H9 (cell line): Measurements from ENCODE around the gene CTSH. TPM values are rescaled to one million over a fixed set of nuclear protein-coding genes. Genes with fewer than 3 reads are reported as not detected.
A peak's percentile ranks its signal among the peaks of the same experiment; 100 is the strongest.

Experiments used
- DNase-seq: peaks from one replicate; pipeline ENCODE4 v3.0.0-alpha.2; 2017
- H2AFZ ChIP-seq: one replicate; pipeline ENCODE4 v1.6.1; 2013; ENCODE audit warnings: mild to moderate bottlenecking, low read length, control low read depth, moderate library complexity
- H2AK5ac ChIP-seq: 2 replicates; pipeline ENCODE4 v1.6.1; 2013; ENCODE audit warnings: low read length, control low read depth, mixed read lengths; ENCODE audit not compliant: insufficient read length
- H2BK120ac ChIP-seq: one replicate; pipeline ENCODE4 v1.6.1; 2013; ENCODE audit warnings: low read depth, mild to moderate bottlenecking, low read length, control low read depth, inconsistent platforms; ENCODE audit not compliant: poor library complexity, severe bottlenecking
- H2BK12ac ChIP-seq: 2 replicates; pipeline ENCODE4 v1.6.1; 2013; ENCODE audit warnings: low read length, control low read depth, mixed read lengths, low read depth; ENCODE audit not compliant: insufficient read length
- H2BK15ac ChIP-seq: 2 replicates; pipeline ENCODE4 v1.6.1; 2013; ENCODE audit warnings: low read depth, low read length, control low read depth
- H2BK20ac ChIP-seq: one replicate; pipeline ENCODE4 v1.6.1; 2013; ENCODE audit warnings: low read depth, mild to moderate bottlenecking, low read length, control low read depth, inconsistent platforms; ENCODE audit not compliant: poor library complexity, severe bottlenecking
- H2BK5ac ChIP-seq: 2 replicates; pipeline ENCODE4 v1.6.1; 2013; ENCODE audit warnings: low read length, control low read depth, mixed read lengths; ENCODE audit not compliant: insufficient read length
- H3K14ac ChIP-seq: 2 replicates; pipeline ENCODE4 v1.6.1; 2013; ENCODE audit warnings: low read length, control low read depth; ENCODE audit not compliant: insufficient read depth
- H3K18ac ChIP-seq: 2 replicates; pipeline ENCODE4 v1.6.1; 2013; ENCODE audit warnings: low read depth, mild to moderate bottlenecking, mixed read lengths, low read length, control low read depth; ENCODE audit not compliant: insufficient read length
- H3K23ac ChIP-seq: 2 replicates; pipeline ENCODE4 v1.6.1; 2013; ENCODE audit warnings: low read length, control low read depth, mixed read lengths, low read depth; ENCODE audit not compliant: insufficient read length
- H3K23me2 ChIP-seq: 2 replicates; pipeline ENCODE4 v1.6.1; 2013; ENCODE audit warnings: low read depth, mild to moderate bottlenecking, mixed read lengths, low read length, control low read depth; ENCODE audit not compliant: insufficient read length, poor library complexity, severe bottlenecking
- H3K27ac ChIP-seq: 2 replicates; pipeline ENCODE4 v1.5.1; 2013; ENCODE audit warnings: low read length, control low read depth, mixed read lengths, low read depth; ENCODE audit not compliant: insufficient read length
- H3K27me3 ChIP-seq: 2 replicates; pipeline ENCODE4 v1.6.1; 2013; ENCODE audit warnings: low read length, control low read depth, inconsistent platforms; ENCODE audit not compliant: insufficient read depth
- H3K4ac ChIP-seq: 2 replicates; pipeline ENCODE4 v1.6.1; 2013; ENCODE audit warnings: low read depth, mild to moderate bottlenecking, control low read depth, inconsistent platforms, low read length, moderate library complexity
- H3K4me1 ChIP-seq: 2 replicates; pipeline ENCODE4 v1.6.1; 2013; ENCODE audit warnings: low read length, control low read depth, inconsistent platforms; ENCODE audit not compliant: insufficient read depth
- H3K4me2 ChIP-seq: 2 replicates; pipeline ENCODE4 v1.6.1; 2013; ENCODE audit warnings: low read length, control low read depth, mixed read lengths; ENCODE audit not compliant: insufficient read length, insufficient read depth
- H3K56ac ChIP-seq: 2 replicates; pipeline ENCODE4 v1.6.1; 2013; ENCODE audit warnings: low read depth, mild to moderate bottlenecking, mixed read lengths, low read length, control low read depth; ENCODE audit not compliant: insufficient read length
- H3K79me1 ChIP-seq: 2 replicates; pipeline ENCODE4 v1.6.1; 2013; ENCODE audit warnings: low read depth, mild to moderate bottlenecking, moderate library complexity, low read length, control low read depth, inconsistent platforms; ENCODE audit not compliant: insufficient read depth, poor library complexity, severe bottlenecking
- H3K79me2 ChIP-seq: 2 replicates; pipeline ENCODE4 v1.6.1; 2013; ENCODE audit warnings: low read length, control low read depth, inconsistent platforms; ENCODE audit not compliant: insufficient read depth
- H3K9ac ChIP-seq: 2 replicates; pipeline ENCODE4 v1.6.1; 2013; ENCODE audit warnings: low read length, control low read depth, mixed read lengths; ENCODE audit not compliant: insufficient read length; ENCODE audit errors: extremely low read depth
- H3K9me3 ChIP-seq: one replicate; pipeline ENCODE4 v1.6.1; 2013; ENCODE audit warnings: low read depth, low read length, inconsistent platforms; ENCODE audit not compliant: control insufficient read depth
- H3T11ph ChIP-seq: one replicate; pipeline ENCODE4 v1.6.1; 2013; ENCODE audit warnings: mild to moderate bottlenecking, low read length, control low read depth, inconsistent platforms
- H4K20me1 ChIP-seq: one replicate; pipeline ENCODE4 v1.6.1; 2013; ENCODE audit not compliant: control insufficient read depth, insufficient read length, insufficient read depth
- H4K5ac ChIP-seq: 2 replicates; pipeline ENCODE4 v1.6.1; 2013; ENCODE audit warnings: low read depth, mild to moderate bottlenecking, mixed read lengths, low read length, control low read depth; ENCODE audit not compliant: insufficient read length
- H4K8ac ChIP-seq: replicated peaks from 2 replicates; pipeline ENCODE4 v1.6.1; 2013; ENCODE audit warnings: low read length, control low read depth, mixed read lengths, low read depth; ENCODE audit not compliant: insufficient read length
- H4K91ac ChIP-seq: 2 replicates; pipeline ENCODE4 v1.6.1; 2013; ENCODE audit warnings: low read depth, mild to moderate bottlenecking, moderate library complexity, mixed read lengths, low read length, control low read depth; ENCODE audit not compliant: insufficient read length
- H3K27ac Mint-ChIP-seq, 3 experiments: 2 replicates in 2 of 3; 3 replicates in 1 of 3; pipeline ENCODE4 v1.8.0; 2020 to 2021; ENCODE audit warnings: mixed read lengths in 3 of 3, mild to moderate bottlenecking in 1 of 3, moderate library complexity in 1 of 3
- H3K27me3 Mint-ChIP-seq: 2 replicates; pipeline ENCODE4 v1.8.0; 2021; ENCODE audit warnings: low read depth, mild to moderate bottlenecking, moderate library complexity, mixed read lengths
- H3K36me3 Mint-ChIP-seq, 3 experiments: 2 replicates in 2 of 3; 3 replicates in 1 of 3; pipeline ENCODE4 v1.8.0; 2020 to 2021; ENCODE audit warnings: low read depth in 3 of 3, mixed read lengths in 3 of 3; ENCODE audit not compliant: insufficient read depth in 1 of 3
- H3K4me1 Mint-ChIP-seq, 2 experiments: 2 replicates each; pipeline ENCODE4 v1.8.0; 2020; ENCODE audit warnings: mixed read lengths in 2 of 2
- H3K4me3 Mint-ChIP-seq, 2 experiments: 2 replicates in 1 of 2; 3 replicates in 1 of 2; pipeline ENCODE4 v1.8.0; 2020 to 2021; ENCODE audit warnings: mild to moderate bottlenecking in 2 of 2, mixed read lengths in 2 of 2, moderate library complexity in 1 of 2
- H3K9me3 Mint-ChIP-seq, 2 experiments: 2 replicates in 1 of 2; 3 replicates in 1 of 2; pipeline ENCODE4 v1.8.0; 2020; ENCODE audit warnings: mild to moderate bottlenecking in 2 of 2, mixed read lengths in 2 of 2, moderate library complexity in 1 of 2
- WGBS: extraction: QIAGEN DNeasy Blood & Tissue Kit; methylation state at CpG from one replicate; pipeline ENCODE4 v1.1.7; 2013; ENCODE audit warnings: missing lambda C conversion rate, low lambda C conversion rate, mixed read lengths; ENCODE audit not compliant: insufficient read length; ENCODE audit errors: extremely low coverage; 5-methylcytosine and 5-hydroxymethylcytosine counted together
- total RNA-seq: library from RNA; stranded (reverse); gene quantifications from 2 replicates; pipeline ENCODE4 v1.2.1, GENCODE V29; 2021
- TF ChIP-seq, protein P1 (sequence below): fragments of 200-600 bp; sonication (generic); conservative IDR thresholded peaks from 3 replicates; pipeline ENCODE4 v1.8.0; 2021; ENCODE audit warnings: antibody characterized with exemption, mild to moderate bottlenecking

Gene CTSH
- total RNA-seq, 1 experiment from 2014 or later, result 15.5 TPM

DNA sequence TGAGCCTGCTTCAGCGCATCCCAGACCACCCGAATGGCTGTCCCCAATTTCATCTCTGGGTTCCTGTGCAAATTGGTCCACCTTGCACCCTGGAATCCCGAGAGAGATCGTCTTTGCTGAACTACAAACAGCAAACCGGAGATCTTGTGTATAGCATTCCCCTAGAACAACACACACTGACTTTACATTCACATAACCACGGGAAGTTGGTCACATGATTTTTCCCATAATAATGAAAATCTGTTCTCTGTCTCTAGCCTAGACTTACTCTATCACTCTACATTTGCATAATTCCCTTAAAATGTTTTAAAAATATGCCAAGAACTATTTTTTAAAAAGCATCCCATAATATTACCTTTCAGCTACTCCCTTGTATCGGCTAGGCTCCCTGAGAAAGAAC lies 34.6 kb downstream of the CTSH start:
- H2BK12ac ChIP-seq, result no peak overlapping the region
- no peak overlapping the region for H4K8ac ChIP-seq
- Mint-ChIP-seq H3K4me3 (no peak overlapping the region), H3K9me3 (no peaks in the 10 kb centered on the region), H3K4me1 (peaks cover 16 to 23% of the 10 kb centered on the region in 2 experiments), H3K36me3 (peaks cover 13 to 55% (median 46%) of the 10 kb centered on the region in 3 experiments; a peak in 6 of 7 replicates), H3K27ac (peak overlapping the region; percentile 15 to 89 (median 55); a peak in 4 of 7 replicates), H3K27me3 (no peaks in the 10 kb centered on the region; the same call in 1 of the 2 replicates)
- no peak for DNase-seq
- no peak overlapping the region for H3K14ac ChIP-seq
- H2BK15ac ChIP-seq, result no peak overlapping the region
- H2BK120ac ChIP-seq, result no peak overlapping the region
- H3K9ac ChIP-seq, result no peak overlapping the region
- no peak overlapping the region for H4K91ac ChIP-seq
- H3K56ac ChIP-seq, result no peak overlapping the region
- H2BK5ac ChIP-seq, result no peak overlapping the region
- H4K5ac ChIP-seq, result no peak overlapping the region
- H3K4ac ChIP-seq, result no peak overlapping the region
- no peak overlapping the region for H3K18ac ChIP-seq
- no peak overlapping the region for H2AFZ ChIP-seq
- H2AK5ac ChIP-seq, result no peak overlapping the region
- TF ChIP-seq, protein P1, sequence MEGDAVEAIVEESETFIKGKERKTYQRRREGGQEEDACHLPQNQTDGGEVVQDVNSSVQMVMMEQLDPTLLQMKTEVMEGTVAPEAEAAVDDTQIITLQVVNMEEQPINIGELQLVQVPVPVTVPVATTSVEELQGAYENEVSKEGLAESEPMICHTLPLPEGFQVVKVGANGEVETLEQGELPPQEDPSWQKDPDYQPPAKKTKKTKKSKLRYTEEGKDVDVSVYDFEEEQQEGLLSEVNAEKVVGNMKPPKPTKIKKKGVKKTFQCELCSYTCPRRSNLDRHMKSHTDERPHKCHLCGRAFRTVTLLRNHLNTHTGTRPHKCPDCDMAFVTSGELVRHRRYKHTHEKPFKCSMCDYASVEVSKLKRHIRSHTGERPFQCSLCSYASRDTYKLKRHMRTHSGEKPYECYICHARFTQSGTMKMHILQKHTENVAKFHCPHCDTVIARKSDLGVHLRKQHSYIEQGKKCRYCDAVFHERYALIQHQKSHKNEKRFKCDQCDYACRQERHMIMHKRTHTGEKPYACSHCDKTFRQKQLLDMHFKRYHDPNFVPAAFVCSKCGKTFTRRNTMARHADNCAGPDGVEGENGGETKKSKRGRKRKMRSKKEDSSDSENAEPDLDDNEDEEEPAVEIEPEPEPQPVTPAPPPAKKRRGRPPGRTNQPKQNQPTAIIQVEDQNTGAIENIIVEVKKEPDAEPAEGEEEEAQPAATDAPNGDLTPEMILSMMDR, result no peak
- H3K4me1 ChIP-seq, result peaks cover 2% of the 10 kb centered on the region; the same call in 1 of the 2 replicates
- no peak overlapping the region for H3K27ac ChIP-seq
- no peaks in the 10 kb centered on the region for H3K27me3 ChIP-seq
- H3K79me1 ChIP-seq, result no peaks in the 10 kb centered on the region
- WGBS, result no CpG with 5 or more reads among the region's 7 CpGs
- no peaks in the 10 kb centered on the region for H3K23me2 ChIP-seq
- H3T11ph ChIP-seq, result no peak overlapping the region
- H4K20me1 ChIP-seq, result no peaks in the 10 kb centered on the region
- H2BK20ac ChIP-seq, result no peak overlapping the region
- no peak overlapping the region for H3K4me2 ChIP-seq
- H3K23ac ChIP-seq, result no peak overlapping the region
- H3K9me3 ChIP-seq, result no peaks in the 10 kb centered on the region
- H3K79me2 ChIP-seq, result no peaks in the 10 kb centered on the region
